GM12878 (cell line): ENCODE data around the gene ITGA1. TPM values are rescaled to one million over a fixed set of nuclear protein-coding genes. Genes with fewer than 3 reads are reported as not detected.
A peak's percentile ranks its signal among the peaks of the same experiment; 100 is the strongest.

Experiments
- ATF3 ChIP-seq: IDR thresholded peaks from 2 replicates; pipeline ENCODE4 v1.6.1; 2011; ENCODE audit warnings: low read depth, mild to moderate bottlenecking, low read length, moderate library complexity, borderline replicate concordance; ENCODE audit errors: extremely low read depth
- E2F4 ChIP-seq: IDR thresholded peaks from 2 replicates; pipeline ENCODE4 v1.6.1; 2012; ENCODE audit warnings: low read depth, low read length, improper control_type of control experiment
- EGR1 ChIP-seq, 2 experiments: IDR thresholded peaks; 1 replicate in 1 of 2; 2 replicates in 1 of 2; pipeline ENCODE4 v1.6.1; 2011 to 2012; ENCODE audit warnings: low read depth in 2 of 2, low read length in 2 of 2, borderline replicate concordance in 1 of 2, mild to moderate bottlenecking in 1 of 2, moderate library complexity in 1 of 2
- IKZF1 ChIP-seq: fragments of 450-650 bp; conservative IDR thresholded peaks from 2 replicates; pipeline ENCODE4 v1.6.1; 2017; ENCODE audit warnings: antibody characterized with exemption, mild to moderate bottlenecking
- IRF4 ChIP-seq: IDR thresholded peaks from 2 replicates; pipeline ENCODE4 v1.6.1; 2011; ENCODE audit warnings: low read depth, low read length
- LARP7 ChIP-seq: fragments of 450-650 bp; IDR thresholded peaks from 2 replicates; pipeline ENCODE4 v1.6.1; 2017; ENCODE audit warnings: mild to moderate bottlenecking
- MYC ChIP-seq: IDR thresholded peaks from 2 replicates; pipeline ENCODE4 v1.6.1; 2011; ENCODE audit warnings: mild to moderate bottlenecking, low read length, moderate library complexity, inconsistent platforms; ENCODE audit not compliant: insufficient read depth, insufficient replicate concordance, insufficient read length, severe bottlenecking
- NBN ChIP-seq: fragments of 450-650 bp; IDR thresholded peaks from 2 replicates; pipeline ENCODE4 v1.6.1; 2016
- NR2F1 ChIP-seq: fragments of 450-650 bp; conservative IDR thresholded peaks from 2 replicates; pipeline ENCODE4 v1.6.1; 2017; ENCODE audit warnings: mild to moderate bottlenecking
- POLR2A ChIP-seq: IDR thresholded peaks from 2 replicates; pipeline ENCODE4 v1.6.1; 2011; ENCODE audit warnings: low read depth, mild to moderate bottlenecking, low read length
- RAD21 ChIP-seq: IDR thresholded peaks from 2 replicates; pipeline ENCODE4 v1.6.1; 2011; ENCODE audit warnings: mild to moderate bottlenecking, low read depth, low read length, moderate library complexity; ENCODE audit not compliant: insufficient read depth
- REST ChIP-seq: IDR thresholded peaks from 2 replicates; pipeline ENCODE4 v1.6.1; 2012; ENCODE audit warnings: mild to moderate bottlenecking, low read depth, low read length
- STAT3 ChIP-seq: IDR thresholded peaks from 2 replicates; pipeline ENCODE4 v1.6.1; 2011; ENCODE audit warnings: low read depth, low read length, improper control_type of control experiment
- SUPT20H ChIP-seq: IDR thresholded peaks from 2 replicates; pipeline ENCODE4 v1.6.1; 2011; ENCODE audit warnings: low read depth, mild to moderate bottlenecking, low read length, moderate library complexity, borderline replicate concordance; ENCODE audit not compliant: control insufficient read depth
- TAF1 ChIP-seq: IDR thresholded peaks from 2 replicates; pipeline ENCODE4 v1.6.1; 2011; ENCODE audit warnings: mild to moderate bottlenecking, low read depth, low read length, borderline replicate concordance
- TARDBP ChIP-seq: IDR thresholded peaks from 2 replicates; pipeline ENCODE4 v1.6.1; 2016; ENCODE audit warnings: borderline replicate concordance
- YBX1 ChIP-seq: fragments of 450-650 bp; IDR thresholded peaks from 2 replicates; pipeline ENCODE4 v1.6.1; 2016; ENCODE audit warnings: antibody characterized with exemption
- ZNF217 ChIP-seq: fragments of 450-650 bp; IDR thresholded peaks from 2 replicates; pipeline ENCODE4 v1.6.1; 2017; ENCODE audit warnings: antibody characterized with exemption, mild to moderate bottlenecking
- ZNF687 ChIP-seq: fragments of 450-650 bp; IDR thresholded peaks from 2 replicates; pipeline ENCODE4 v1.6.1; 2017; ENCODE audit warnings: mild to moderate bottlenecking, moderate library complexity
- polyA plus RNA-seq, 11 experiments: library from polyadenylated mRNA; depleted of rRNA in 4 of 11; unstranded in 6 of 11; stranded (reverse) in 5 of 11; fragments of >200 nt; fragmentation: Nextera tagmentation in 4 of 11; fragmentation: Illumina TruSeq in 1 of 11; extraction: Ambion mirVana in 4 of 11; extraction: Trizol in 1 of 11; gene quantifications; 1 replicate in 1 of 11; 2 replicates in 10 of 11; pipeline versions ENCODE4 v1.2.1 to v1.2.3, GENCODE V29; 2011 to 2016; ENCODE audit warnings: inconsistent platforms in 2 of 11, missing spikeins in 2 of 11, low read depth in 1 of 11
- total RNA-seq, 4 experiments: library from RNA; depleted of rRNA in 3 of 4; stranded (reverse); fragments of >200 nt in 3 of 4; fragmentation: Illumina TruSeq in 1 of 4; extraction: Trizol in 1 of 4; gene quantifications; 2 replicates each; pipeline versions ENCODE4 v1.2.1 to v1.2.3, GENCODE V29; 2013 to 2021

ITGA1 gene
- total and polyA plus RNA-seq, 10 of the 15 experiments (the other 5 are each of a cell fraction or from before 2014, with no cell fraction given): 0.02 to 0.56 (median 0.19) TPM

GRCh38 chr5:52799983-52800393 lies 12.3 kb downstream of the ITGA1 start (continued):
- TF ChIP-seq YBX1 (no peak), RAD21 (no peak), REST (no peak), STAT3 (no peak), TARDBP (no peak), EGR1 (IDR thresholded peaks at IDR 0.05; ENCODE audit: borderline replicate concordance in 1 of 2, low read depth in 2 of 2, low read length in 2 of 2) (peak in 1 of 2 experiments; percentile 47; a peak in 1 of 3 replicates), TAF1 (peak; percentile 83; the same call in 1 of the 2 replicates), ZNF217 (no peak), LARP7 (no peak), SUPT20H (no peak), POLR2A (peak; percentile 77), MYC (peak; percentile 5), NBN (0 out of 2 replicates have a peak, but pooled peaks have one; percentile 34), NR2F1 (0 out of 2 replicates have a peak, but pooled peaks have one; percentile 5), IKZF1 (peak; percentile 95), ZNF687 (peak; percentile 87), E2F4 (peak; percentile 31; the same call in 1 of the 2 replicates), ATF3 (0 out of 2 replicates have a peak, but pooled peaks have one; percentile 31), IRF4 (no peak)
- TF ChIP-seq, all 136 proteins: peak for 20
